PC-3 (cell line): ENCODE results near the gene HSD17B10. TPM values are rescaled to one million over a fixed set of nuclear protein-coding genes. Genes with fewer than 3 reads are reported as not detected.

Experiments used
- ATAC-seq: fragments of 200-7000 bp; cut with Tn5 transposase; 2 replicates; pipeline ENCODE4 v1.9.1; 2020; ENCODE audit warnings: mild to moderate bottlenecking, moderate library complexity
- BruUV-seq: library from RNA; stranded (reverse); fragments of 400-500 nt; replicated peaks from 2 replicates; lab custom pipeline; 2021; lab: Mats Ljungman, UMichigan
- CTCF ChIA-PET: fragments of 300-600 bp; sonication (Branson Sonifier 250); formaldehyde crosslinking; loops from one replicate; lab custom pipeline; 2022; ENCODE audit warnings: antibody characterized with exemption; lab: Charles Lee
- POLR2A ChIA-PET: fragments of 300-600 bp; sonication (Branson Sonifier 250); formaldehyde crosslinking; loops from one replicate; lab custom pipeline; 2022; ENCODE audit warnings: antibody characterized with exemption; ENCODE audit not compliant: unreplicated experiment; lab: Charles Lee
- DNase-seq: peaks from one replicate; pipeline ENCODE4 v3.0.0-alpha.2; 2015
- H2AFZ ChIP-seq: fragments of 300-600 bp; sonication (generic); 2 replicates; pipeline ENCODE4 v1.6.0; 2016; ENCODE audit warnings: antibody characterized with exemption, low read length
- H3F3A ChIP-seq: fragments of 300-600 bp; sonication (generic); one replicate; pipeline ENCODE4 v1.6.0; 2017; ENCODE audit warnings: antibody characterized with exemption, low read length, control low read depth, mild to moderate bottlenecking; ENCODE audit not compliant: unreplicated experiment
- H3K27ac ChIP-seq: fragments of 300-600 bp; sonication (generic); 2 replicates; pipeline ENCODE4 v1.5.1; 2016; ENCODE audit warnings: mild to moderate bottlenecking, low read length
- H3K27me3 ChIP-seq: fragments of 300-600 bp; sonication (generic); 2 replicates; pipeline ENCODE4 v1.6.1; 2016; ENCODE audit warnings: low read length, mixed read lengths
- H3K36me3 ChIP-seq: fragments of 300-600 bp; sonication (generic); 2 replicates; pipeline ENCODE4 v1.6.1; 2016; ENCODE audit warnings: low read depth, mixed run types, low read length, mixed read lengths
- H3K4me1 ChIP-seq: fragments of 300-600 bp; sonication (generic); 2 replicates; pipeline ENCODE4 v1.5.1; 2016; ENCODE audit warnings: low read length; ENCODE audit not compliant: insufficient read depth
- H3K4me2 ChIP-seq: fragments of 300-600 bp; sonication (generic); 2 replicates; pipeline ENCODE4 v1.6.0; 2016; ENCODE audit warnings: low read length
- H3K4me3 ChIP-seq: fragments of 300-600 bp; sonication (generic); 2 replicates; pipeline ENCODE4 v1.5.1; 2016; ENCODE audit warnings: mild to moderate bottlenecking, low read length, mixed read lengths
- H3K79me2 ChIP-seq: fragments of 300-600 bp; sonication (generic); 2 replicates; pipeline ENCODE4 v1.6.1; 2017; ENCODE audit warnings: low read length, mixed read lengths
- H3K9ac ChIP-seq: fragments of 300-600 bp; sonication (generic); 2 replicates; pipeline ENCODE4 v1.6.0; 2016; ENCODE audit warnings: mild to moderate bottlenecking, low read length
- H3K9me2 ChIP-seq: fragments of 300-600 bp; sonication (generic); replicated peaks from 2 replicates; pipeline ENCODE4 v1.6.1; 2016; ENCODE audit warnings: mixed run types, low read length, mixed read lengths
- H3K9me3 ChIP-seq: fragments of 300-600 bp; sonication (generic); 2 replicates; pipeline ENCODE4 v1.6.1; 2016; ENCODE audit warnings: low read length, mixed read lengths
- H4K20me1 ChIP-seq: fragments of 300-600 bp; sonication (generic); 2 replicates; pipeline ENCODE4 v1.6.1; 2016; ENCODE audit warnings: low read length, mixed read lengths
- CTCF ChIP-seq: fragments of 300-600 bp; sonication (generic); conservative IDR thresholded peaks from 2 replicates; pipeline ENCODE4 v1.5.1; 2017; ENCODE audit warnings: antibody characterized with exemption, low read depth, mild to moderate bottlenecking, low read length
- EZH2 ChIP-seq: fragments of 300-600 bp; sonication (generic); IDR thresholded peaks from one replicate; pipeline ENCODE4 v1.6.1; 2017; ENCODE audit warnings: antibody characterized with exemption, mild to moderate bottlenecking, low read length; ENCODE audit not compliant: unreplicated experiment
- EZH2phosphoT487 ChIP-seq: fragments of 300-600 bp; sonication (generic); IDR thresholded peaks from 2 replicates; pipeline ENCODE4 v1.6.1; 2018; ENCODE audit warnings: mild to moderate bottlenecking, antibody characterized with exemption, low read length, borderline replicate concordance
- intact Hi-C: fragments of 100-400 bp; cut with micrococcal nuclease; formaldehyde crosslinking; loops from 2 replicates; pipeline ENCODE4 v1.9.0; 2023
- total RNA-seq: library from RNA; depleted of rRNA; stranded (reverse); fragments of >200 nt; gene quantifications from 2 replicates; pipeline ENCODE4 v1.2.3, GENCODE V29; 2014

HSD17B10 gene
- total RNA-seq, 1 experiment from 2014 or later = 181 TPM

- Histone ChIP-seq H3K4me2 (no peak overlapping the region), H3F3A (no peaks in the 10 kb centered on the region), H3K4me1 (no peaks in the 10 kb centered on the region), H3K36me3 (no peaks in the 10 kb centered on the region), H3K79me2 (no peaks in the 10 kb centered on the region), H3K9me2 (no peaks in the 10 kb centered on the region), H3K9me3 (no peaks in the 10 kb centered on the region), H4K20me1 (no peaks in the 10 kb centered on the region), H2AFZ (no peak overlapping the region), H3K27me3 (no peaks in the 10 kb centered on the region), H3K4me3 (no peak overlapping the region), H3K27ac (no peak overlapping the region), H3K9ac (no peak overlapping the region)
- POLR2A ChIA-PET = no interaction called here
- TF ChIP-seq EZH2 = no peak
- no peak for TF ChIP-seq EZH2phosphoT487
- no peak for TF ChIP-seq CTCF
- ATAC-seq (no peak), DNase-seq (no peak)
- intact Hi-C loops = no loop called here
- CTCF ChIA-PET = no interaction called here
- no TSS peak for BruUV-seq
Measured at GRCh38 chrX:53449632-53450031, 15.5 kb upstream of the HSD17B10 start.

- Histone ChIP-seq H3K79me2 (no peaks in the 10 kb centered on the region), H3K9ac (no peak overlapping the region), H4K20me1 (no peaks in the 10 kb centered on the region), H3F3A (no peaks in the 10 kb centered on the region), H3K9me2 (no peaks in the 10 kb centered on the region), H3K4me1 (no peaks in the 10 kb centered on the region), H2AFZ (no peak overlapping the region), H3K9me3 (no peaks in the 10 kb centered on the region), H3K4me2 (no peak overlapping the region), H3K27ac (no peak overlapping the region), H3K27me3 (no peaks in the 10 kb centered on the region), H3K36me3 (no peaks in the 10 kb centered on the region), H3K4me3 (no peak overlapping the region)
- ATAC-seq = no peak
- BruUV-seq = no TSS peak
- ChIA-PET CTCF (no interaction called here), POLR2A (no interaction called here)
- DNase-seq = no peak
- TF ChIP-seq EZH2phosphoT487 = no peak
- TF ChIP-seq EZH2 = no peak
- TF ChIP-seq CTCF = no peak
- intact Hi-C loops = no loop called here
Measured at GRCh38 chrX:53447441-53447840, 13.3 kb upstream of the HSD17B10 start.

DNA sequence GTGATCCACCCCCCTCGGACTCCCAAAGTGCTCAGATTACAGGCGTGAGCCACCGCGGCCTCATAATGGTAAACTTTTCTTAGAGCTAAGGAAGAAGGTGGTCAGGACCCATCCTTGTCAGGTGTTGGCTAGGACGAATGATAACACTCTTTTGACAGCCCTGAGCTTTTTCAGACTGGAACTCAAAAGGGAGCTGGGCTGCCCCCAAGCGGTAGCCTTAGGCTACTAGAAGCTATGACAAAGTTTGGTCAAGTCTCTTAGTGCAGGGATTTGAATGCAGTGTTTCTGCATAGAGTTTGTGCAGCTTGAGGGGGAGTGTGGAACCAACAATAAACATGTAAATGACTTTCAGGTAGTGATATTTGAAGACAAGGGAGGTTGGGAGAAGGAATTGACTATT lies 11.8 kb upstream of the HSD17B10 start:
- no peaks in the 10 kb centered on the region for H3K9me2 ChIP-seq
- no peak overlapping the region for H3K4me2 ChIP-seq
- H2AFZ ChIP-seq = no peak overlapping the region
- no TSS peak for BruUV-seq
- intact Hi-C loops = no loop called here
- no peak overlapping the region for H3K9ac ChIP-seq
- no peaks in the 10 kb centered on the region for H3K27me3 ChIP-seq
- CTCF ChIA-PET = interaction anchor here (0.6 to 1.3 kb wide), 5 partner anchors 9 to 133 kb away, joined by 3 to 8 read pairs (median 5); partner anchors contain the start of genes RIBC1 and SMC1A
- POLR2A ChIA-PET = interaction anchor here (0.6 kb wide), 1 partner anchor 26 kb away, joined by 3 read pairs; no protein-coding TSS in a partner anchor
- DNase-seq (peak; percentile 64), ATAC-seq (peak; percentile 33; the same call in 1 of the 2 replicates)
- no peaks in the 10 kb centered on the region for H3K9me3 ChIP-seq
- peaks cover 4% of the 10 kb centered on the region; the same call in 1 of the 2 replicates for H3K4me1 ChIP-seq
- no peaks in the 10 kb centered on the region for H3F3A ChIP-seq
- H3K36me3 ChIP-seq = no peaks in the 10 kb centered on the region
- H3K27ac ChIP-seq = no peak overlapping the region
- no peaks in the 10 kb centered on the region for H4K20me1 ChIP-seq
- H3K4me3 ChIP-seq = no peak overlapping the region
- TF ChIP-seq CTCF (peak; percentile 73), EZH2phosphoT487 (no peak)
- H3K79me2 ChIP-seq = no peaks in the 10 kb centered on the region
